ENCODE measurements around the gene IPO8. TPM values are rescaled to one million over a fixed set of nuclear protein-coding genes. Genes with fewer than 3 reads are reported as not detected.

Gene IPO8
- total RNA-seq, 4 donors from 2014 or later: 20.6 to 38.3 (median 26.1) TPM

DNA sequence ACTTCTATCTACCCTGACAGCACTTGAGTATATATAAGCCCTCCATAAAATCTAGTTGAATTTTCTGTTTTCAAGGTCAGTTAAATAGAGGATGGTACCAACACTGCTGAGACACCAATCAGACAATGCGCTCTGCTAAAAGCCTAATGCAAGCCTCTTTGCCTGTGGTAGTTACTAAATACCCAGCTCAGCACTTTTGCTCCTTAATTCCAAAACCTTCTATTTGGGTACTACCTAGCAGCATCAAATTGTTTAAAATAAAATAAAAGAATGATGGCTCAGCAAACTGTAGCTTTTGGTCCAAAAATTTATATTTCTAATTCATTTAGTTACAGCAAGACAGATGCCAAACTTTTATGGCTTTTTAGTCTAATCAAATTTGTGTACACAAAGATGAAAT lies 107.9 kb downstream of the IPO8 start:
- Histone ChIP-seq H3K36me3 (no peaks in the 10 kb centered on the region), H3K4me3 (no peak overlapping the region), H3K4me1 (no peaks in the 10 kb centered on the region), H3K27ac (no peak overlapping the region), H3K27me3 (no peaks in the 10 kb centered on the region), H3K9me3 (no peaks in the 10 kb centered on the region)
- no peak for ATAC-seq
- intact Hi-C loops (cut with DNase I; ENCODE audit: low total_unique reads): no loop called here
- TF ChIP-seq POLR2A (IDR thresholded peaks at IDR 0.05): no peak
- TF ChIP-seq, protein P1, sequence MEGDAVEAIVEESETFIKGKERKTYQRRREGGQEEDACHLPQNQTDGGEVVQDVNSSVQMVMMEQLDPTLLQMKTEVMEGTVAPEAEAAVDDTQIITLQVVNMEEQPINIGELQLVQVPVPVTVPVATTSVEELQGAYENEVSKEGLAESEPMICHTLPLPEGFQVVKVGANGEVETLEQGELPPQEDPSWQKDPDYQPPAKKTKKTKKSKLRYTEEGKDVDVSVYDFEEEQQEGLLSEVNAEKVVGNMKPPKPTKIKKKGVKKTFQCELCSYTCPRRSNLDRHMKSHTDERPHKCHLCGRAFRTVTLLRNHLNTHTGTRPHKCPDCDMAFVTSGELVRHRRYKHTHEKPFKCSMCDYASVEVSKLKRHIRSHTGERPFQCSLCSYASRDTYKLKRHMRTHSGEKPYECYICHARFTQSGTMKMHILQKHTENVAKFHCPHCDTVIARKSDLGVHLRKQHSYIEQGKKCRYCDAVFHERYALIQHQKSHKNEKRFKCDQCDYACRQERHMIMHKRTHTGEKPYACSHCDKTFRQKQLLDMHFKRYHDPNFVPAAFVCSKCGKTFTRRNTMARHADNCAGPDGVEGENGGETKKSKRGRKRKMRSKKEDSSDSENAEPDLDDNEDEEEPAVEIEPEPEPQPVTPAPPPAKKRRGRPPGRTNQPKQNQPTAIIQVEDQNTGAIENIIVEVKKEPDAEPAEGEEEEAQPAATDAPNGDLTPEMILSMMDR (IDR thresholded peaks at IDR 0.05 in 4 of 5, conservative IDR thresholded peaks at IDR 0.05 in 1 of 5): no peak
- in situ Hi-C loops (cut with MboI; ENCODE audit: low sequenced_read_pairs in 4 of 4): no loop called here
- no peak for DNase-seq

DNA sequence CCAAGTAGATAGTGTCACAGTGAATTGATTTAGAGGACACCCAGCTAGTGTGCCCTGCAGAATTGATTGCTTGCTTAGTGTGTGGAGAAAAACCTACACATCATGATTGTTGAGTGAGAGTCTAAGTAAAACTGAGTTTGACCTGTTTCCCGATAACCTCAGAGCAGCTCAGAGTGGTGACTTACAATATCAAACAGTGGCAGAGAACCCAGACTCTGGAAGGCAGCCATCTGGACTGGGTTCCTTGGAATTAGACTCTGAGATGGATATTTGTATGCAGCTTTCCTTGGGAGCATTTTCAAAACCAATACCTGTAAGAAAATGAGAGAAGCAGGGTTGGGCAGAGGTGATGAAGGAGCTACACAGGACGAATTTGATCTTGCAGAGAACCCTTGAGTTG lies 109.8 kb downstream of the IPO8 start:
- H3K4me1 ChIP-seq: no peaks in the 10 kb centered on the region
- no peaks in the 10 kb centered on the region for H3K36me3 ChIP-seq
- in situ Hi-C loops (cut with MboI; ENCODE audit: low sequenced_read_pairs in 4 of 4) (no loop called here), intact Hi-C loops (cut with DNase I; ENCODE audit: low total_unique reads) (no loop called here)
- no peaks in the 10 kb centered on the region for H3K9me3 ChIP-seq
- no peak overlapping the region for H3K27ac ChIP-seq
- H3K4me3 ChIP-seq: no peak overlapping the region
- no peaks in the 10 kb centered on the region for H3K27me3 ChIP-seq
- no peak for ATAC-seq
- no peak for DNase-seq
- TF ChIP-seq POLR2A (IDR thresholded peaks at IDR 0.05): no peak
- TF ChIP-seq, protein P1 (IDR thresholded peaks at IDR 0.05 in 4 of 5, conservative IDR thresholded peaks at IDR 0.05 in 1 of 5): no peak

DNA sequence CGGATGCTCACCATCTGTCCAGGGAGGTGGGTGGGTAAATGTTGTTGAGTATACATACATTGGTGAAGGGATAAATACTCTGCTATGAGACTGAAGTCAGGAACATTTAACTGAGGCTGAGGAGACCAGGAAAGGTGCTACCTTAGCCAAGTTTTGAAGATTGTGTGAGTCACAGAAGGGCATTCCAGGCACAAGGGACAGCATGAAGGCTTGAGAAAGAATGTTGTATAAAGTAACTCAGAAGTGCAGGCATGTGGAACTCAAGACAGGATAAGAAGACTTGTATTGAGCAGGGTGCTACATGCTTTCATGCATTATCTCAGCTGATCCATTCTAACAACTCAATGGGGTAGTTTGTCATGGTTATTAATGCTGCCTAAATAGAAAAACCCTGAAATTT lies 112.7 kb downstream of the IPO8 start:
- DNase-seq (no peak), ATAC-seq (no peak)
- Histone ChIP-seq H3K36me3 (no peaks in the 10 kb centered on the region), H3K9me3 (no peaks in the 10 kb centered on the region), H3K4me1 (no peaks in the 10 kb centered on the region), H3K27me3 (no peaks in the 10 kb centered on the region), H3K4me3 (no peak overlapping the region), H3K27ac (no peak overlapping the region)
- intact Hi-C loops (cut with DNase I; ENCODE audit: low total_unique reads): no loop called here
- TF ChIP-seq POLR2A (IDR thresholded peaks at IDR 0.05): no peak
- TF ChIP-seq, protein P1 (IDR thresholded peaks at IDR 0.05 in 4 of 5, conservative IDR thresholded peaks at IDR 0.05 in 1 of 5): no peak
- in situ Hi-C loops (cut with MboI; ENCODE audit: low sequenced_read_pairs in 4 of 4): no loop called here

DNA sequence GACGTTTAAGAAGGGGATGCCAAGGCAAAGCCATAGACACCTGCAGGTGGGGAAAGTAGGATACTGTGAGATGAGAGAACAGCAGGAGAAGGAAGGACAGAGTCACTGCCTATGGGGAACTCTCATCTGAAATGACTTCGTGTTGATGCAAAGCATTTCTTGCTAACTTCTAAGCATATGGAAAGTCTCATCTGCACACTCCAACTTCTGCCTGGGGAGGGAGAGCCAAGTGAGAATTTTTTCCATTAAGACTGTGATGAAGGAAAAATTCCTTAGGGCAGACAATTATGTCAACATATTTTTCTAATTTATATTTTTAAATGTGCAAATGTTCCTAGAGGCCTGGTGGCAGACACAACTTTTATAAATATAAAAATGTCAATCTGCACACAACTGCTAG lies 115.3 kb downstream of the IPO8 start:
- intact Hi-C loops (cut with DNase I; ENCODE audit: low total_unique reads): no loop called here
- no peak overlapping the region for H3K27ac ChIP-seq
- in situ Hi-C loops (cut with MboI; ENCODE audit: low sequenced_read_pairs in 4 of 4): no loop called here
- no peaks in the 10 kb centered on the region for H3K9me3 ChIP-seq
- no peak overlapping the region for H3K4me3 ChIP-seq
- no peak for TF ChIP-seq POLR2A (IDR thresholded peaks at IDR 0.05)
- TF ChIP-seq, protein P1 (IDR thresholded peaks at IDR 0.05 in 4 of 5, conservative IDR thresholded peaks at IDR 0.05 in 1 of 5): no peak
- ATAC-seq (no peak), DNase-seq (no peak)
- H3K27me3 ChIP-seq: no peaks in the 10 kb centered on the region
- no peaks in the 10 kb centered on the region for H3K4me1 ChIP-seq
- no peaks in the 10 kb centered on the region for H3K36me3 ChIP-seq

Other genes starting within 250 kb of the IPO8 start
- gene CAPRIN2, start 59.1 kb upstream of the IPO8 start, total RNA-seq: 10 to 100 TPM in 1 of 4 donors, 1 to 10 TPM in 3; 6.3 to 21.1 (median 7.2) TPM
- gene TSPAN11, start 230.9 kb upstream of the IPO8 start, total RNA-seq: under 1 TPM in 3 of 4 donors, not detected in 1; 0.05 to 0.16 (median 0.07) TPM

All from gastrocnemius medialis (tissue), 4 donors.